K562 (cell line): Measurements from ENCODE around the gene PTPN1. TPM values are rescaled to one million over a fixed set of nuclear protein-coding genes. Genes with fewer than 3 reads are reported as not detected.

ENCODE experiments used
- ARHGAP35 ChIP-seq: fragments of 450-650 bp; IDR thresholded peaks from 2 replicates; pipeline ENCODE4 v1.6.1; 2018; ENCODE audit not compliant: partially characterized antibody
- BCL6 ChIP-seq: fragments of 250-450 bp; sonication (Bioruptor Pico); IDR thresholded peaks from 2 replicates; pipeline ENCODE4 v1.4.0; 2020
- CHD4 ChIP-seq: fragments of 200-600 bp; sonication (generic); IDR thresholded peaks from 3 replicates; pipeline ENCODE4 v1.6.1; 2012; ENCODE audit warnings: low read depth, mild to moderate bottlenecking, mixed read lengths, low read length, inconsistent platforms; ENCODE audit not compliant: insufficient read depth, insufficient replicate concordance, poor library complexity, severe bottlenecking
- ESRRA ChIP-seq: fragments of 450-650 bp; IDR thresholded peaks from 2 replicates; pipeline ENCODE4 v1.6.1; 2014; ENCODE audit warnings: low read depth, mild to moderate bottlenecking, moderate library complexity, borderline replicate concordance
- FOSL1 ChIP-seq: fragments of 200-800 bp; sonication (Bioruptor generic); conservative IDR thresholded peaks from 2 replicates; pipeline ENCODE4 v1.6.1; 2016; ENCODE audit warnings: missing genetic modification characterization, missing compliant biosample characterization
- FOXP1 ChIP-seq: sonication (generic); formaldehyde crosslinking; IDR thresholded peaks from 2 replicates; pipeline ENCODE4 v1.8.0; 2022; ENCODE audit warnings: mild to moderate bottlenecking, missing genetic modification reagents
- HMG20A ChIP-seq: fragments of 450-650 bp; formaldehyde crosslinking; conservative IDR thresholded peaks from 2 replicates; pipeline ENCODE4 v1.4.0; 2020; ENCODE audit warnings: mild to moderate bottlenecking, mixed read lengths
- HOXB6 ChIP-seq: fragments of 250-450 bp; sonication (Bioruptor Pico); IDR thresholded peaks from 2 replicates; pipeline ENCODE4 v1.5.1; 2022; ENCODE audit warnings: mild to moderate bottlenecking, borderline replicate concordance
- MIER1 ChIP-seq: fragments of 450-650 bp; IDR thresholded peaks from 2 replicates; pipeline ENCODE4 v1.6.1; 2016; ENCODE audit warnings: antibody characterized with exemption, mild to moderate bottlenecking, low read depth
- MTA1 ChIP-seq: fragments of 450-650 bp; IDR thresholded peaks from 2 replicates; pipeline ENCODE4 v1.6.1; 2017; ENCODE audit warnings: borderline replicate concordance
- NCOA2 ChIP-seq, 2 experiments: fragments of 450-650 bp; IDR thresholded peaks; 2 replicates each; pipeline ENCODE4 v1.6.1; 2018; ENCODE audit warnings: mild to moderate bottlenecking in 2 of 2, moderate library complexity in 1 of 2; ENCODE audit not compliant: partially characterized antibody in 2 of 2
- NFE2 ChIP-seq: IDR thresholded peaks from 2 replicates; pipeline ENCODE4 v1.6.1; 2014; ENCODE audit warnings: antibody characterized with exemption, low read depth
- NR2C1 ChIP-seq, 2 experiments: fragments of 450-650 bp; IDR thresholded peaks; 2 replicates each; pipeline ENCODE4 v1.6.1; 2017; ENCODE audit warnings: mild to moderate bottlenecking in 2 of 2, antibody characterized with exemption in 1 of 2, inconsistent platforms in 1 of 2, missing compliant biosample characterization in 1 of 2, missing genetic modification characterization in 1 of 2
- NR2F6 ChIP-seq: fragments of 450-650 bp; formaldehyde crosslinking; IDR thresholded peaks from 2 replicates; pipeline ENCODE4 v1.4.0; 2020; ENCODE audit warnings: mild to moderate bottlenecking
- PTRF ChIP-seq: fragments of 450-650 bp; IDR thresholded peaks from 2 replicates; pipeline ENCODE4 v1.6.1; 2016; ENCODE audit warnings: mild to moderate bottlenecking, missing genetic modification characterization, missing compliant biosample characterization
- SPI1 ChIP-seq: IDR thresholded peaks from 2 replicates; pipeline ENCODE4 v1.6.1; 2011; ENCODE audit warnings: low read depth, low read length, control low read depth, borderline replicate concordance
- ZBTB11 ChIP-seq, 3 experiments: fragments of 200-800 bp in 1 of 3; fragments of 250-450 bp in 1 of 3; fragments of 450-650 bp in 1 of 3; sonication (Bioruptor Pico) in 1 of 3; sonication (Bioruptor generic) in 1 of 3; formaldehyde crosslinking in 1 of 3; IDR thresholded peaks; 2 replicates each; pipeline versions ENCODE4 v1.6.1 to v1.8.0; 2016 to 2022; ENCODE audit warnings: mild to moderate bottlenecking in 2 of 3, missing genetic modification characterization in 2 of 3, missing compliant biosample characterization in 1 of 3, moderate library complexity in 1 of 3
- ZBTB9 ChIP-seq: fragments of 450-650 bp; formaldehyde crosslinking; IDR thresholded peaks from 2 replicates; pipeline ENCODE4 v1.4.0; 2020; ENCODE audit warnings: mild to moderate bottlenecking, moderate library complexity
- ZC3H8 ChIP-seq: fragments of 450-650 bp; IDR thresholded peaks from 2 replicates; pipeline ENCODE4 v1.6.1; 2017
- ZNF121 ChIP-seq: sonication (generic); formaldehyde crosslinking; conservative IDR thresholded peaks from 2 replicates; pipeline ENCODE4 v1.8.0; 2022; ENCODE audit warnings: missing genetic modification reagents
- ZNF124 ChIP-seq: sonication (generic); formaldehyde crosslinking; IDR thresholded peaks from 2 replicates; pipeline ENCODE4 v1.8.1; 2022; ENCODE audit warnings: missing genetic modification reagents
- ZNF780A ChIP-seq: fragments of 250-450 bp; sonication (Bioruptor Pico); IDR thresholded peaks from 2 replicates; pipeline ENCODE4 v1.5.0; 2021; ENCODE audit warnings: mild to moderate bottlenecking
- polyA plus RNA-seq, 8 experiments: library from polyadenylated mRNA; depleted of rRNA in 4 of 8; stranded (reverse) in 5 of 8; unstranded in 3 of 8; fragments of >200 nt; fragmentation: Nextera tagmentation in 2 of 8; fragmentation: Illumina TruSeq in 1 of 8; extraction: Ambion mirVana in 2 of 8; extraction: Trizol in 1 of 8; gene quantifications; 2 replicates each; pipeline versions ENCODE4 v1.2.1 to v1.2.3, GENCODE V29; 2011 to 2014; ENCODE audit warnings: inconsistent platforms in 1 of 8, missing spikeins in 1 of 8
- total RNA-seq, 7 experiments: library from RNA; depleted of rRNA in 6 of 7; stranded (reverse); fragments of >200 nt in 6 of 7; fragmentation: Illumina TruSeq in 2 of 7; extraction: Trizol in 2 of 7; gene quantifications; 2 replicates each; pipeline versions ENCODE4 v1.2.1 to v1.2.3, GENCODE V29; 2011 to 2021; ENCODE audit warnings: low replicate concordance in 1 of 7

Gene PTPN1
- total and polyA plus RNA-seq, 9 of the 15 experiments (the other 6 are each of a cell fraction or from before 2014, with no cell fraction given) = 11.0 to 85.3 (median 54.0) TPM

- TF ChIP-seq ZBTB11 (CRISPR knock-in tag; IDR thresholded peaks at IDR 0.05) (peak in 1 of 3 experiments; percentile 49; a peak in 1 of 6 replicates), ZNF780A (CRISPR knock-in tag) (no peak), NCOA2 (IDR thresholded peaks at IDR 0.05; ENCODE audit: partially characterized antibody in 2 of 2) (no peak), FOXP1 (CRISPR knock-in tag) (no peak), SPI1 (peak; percentile 99), ZBTB9 (CRISPR knock-in tag) (no peak), PTRF (no peak), MTA1 (peak; percentile 48; the same call in 1 of the 2 replicates), NFE2 (no peak), ZNF121 (CRISPR knock-in tag) (no peak), BCL6 (CRISPR knock-in tag) (no peak), HOXB6 (no peak), CHD4 (no peak), ESRRA (peak; percentile 74), NR2F6 (no peak), ZC3H8 (no peak), ZNF124 (CRISPR knock-in tag) (no peak), NR2C1 (IDR thresholded peaks at IDR 0.05) (no peak), NR2C1 (tag; IDR thresholded peaks at IDR 0.05) (no peak), ARHGAP35 (no peak), FOSL1 (tag) (no peak), MIER1 (no peak), HMG20A (CRISPR knock-in tag) (no peak)
Observed at GRCh38 chr20:50522053-50522674, 12.0 kb downstream of the PTPN1 start (continued).
